Measurements from ENCODE around the gene SLC22A8. TPM values are rescaled to one million over a fixed set of nuclear protein-coding genes. Genes with fewer than 3 reads are reported as not detected.
A peak's percentile ranks its signal among the peaks of the same experiment; 100 is the strongest.

SLC22A8 gene
- total RNA-seq, 1 donor from 2014 or later = not detected

DNA sequence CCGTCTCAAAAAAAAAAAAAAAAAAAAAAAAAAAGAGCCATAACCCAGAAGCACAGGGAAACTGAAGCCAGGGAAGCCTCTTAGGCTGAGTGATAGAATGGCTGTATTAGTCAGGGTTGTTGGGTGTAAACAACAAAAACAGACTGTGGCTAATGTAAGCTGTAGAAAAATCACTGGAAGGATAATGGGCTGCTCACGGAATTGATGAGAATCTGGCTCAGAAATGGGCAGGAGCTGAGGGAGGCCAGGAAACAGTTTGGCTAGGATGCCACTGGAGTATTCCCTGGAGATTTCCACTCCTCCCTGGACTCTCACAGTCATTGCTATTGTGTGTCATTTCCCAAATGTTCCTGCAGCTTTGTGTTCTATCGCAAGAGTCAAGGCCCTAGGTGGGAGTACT is 53.2 kb downstream of the SLC22A8 start:
- Mint-ChIP-seq H3K4me1 (ENCODE audit: unreplicated experiment) (peaks cover 10% of the 10 kb centered on the region), H3K27me3 (ENCODE audit: unreplicated experiment) (peaks cover 21% of the 10 kb centered on the region), H3K4me3 (ENCODE audit: unreplicated experiment) (no peak overlapping the region), H3K27ac (ENCODE audit: unreplicated experiment) (no peak overlapping the region), H3K9me3 (ENCODE audit: unreplicated experiment) (no peaks in the 10 kb centered on the region), H3K36me3 (ENCODE audit: unreplicated experiment) (no peaks in the 10 kb centered on the region)
- DNase-seq (ENCODE audit: extremely low spot score, unreplicated experiment) = peak; percentile 8
- TF ChIP-seq, protein P1, sequence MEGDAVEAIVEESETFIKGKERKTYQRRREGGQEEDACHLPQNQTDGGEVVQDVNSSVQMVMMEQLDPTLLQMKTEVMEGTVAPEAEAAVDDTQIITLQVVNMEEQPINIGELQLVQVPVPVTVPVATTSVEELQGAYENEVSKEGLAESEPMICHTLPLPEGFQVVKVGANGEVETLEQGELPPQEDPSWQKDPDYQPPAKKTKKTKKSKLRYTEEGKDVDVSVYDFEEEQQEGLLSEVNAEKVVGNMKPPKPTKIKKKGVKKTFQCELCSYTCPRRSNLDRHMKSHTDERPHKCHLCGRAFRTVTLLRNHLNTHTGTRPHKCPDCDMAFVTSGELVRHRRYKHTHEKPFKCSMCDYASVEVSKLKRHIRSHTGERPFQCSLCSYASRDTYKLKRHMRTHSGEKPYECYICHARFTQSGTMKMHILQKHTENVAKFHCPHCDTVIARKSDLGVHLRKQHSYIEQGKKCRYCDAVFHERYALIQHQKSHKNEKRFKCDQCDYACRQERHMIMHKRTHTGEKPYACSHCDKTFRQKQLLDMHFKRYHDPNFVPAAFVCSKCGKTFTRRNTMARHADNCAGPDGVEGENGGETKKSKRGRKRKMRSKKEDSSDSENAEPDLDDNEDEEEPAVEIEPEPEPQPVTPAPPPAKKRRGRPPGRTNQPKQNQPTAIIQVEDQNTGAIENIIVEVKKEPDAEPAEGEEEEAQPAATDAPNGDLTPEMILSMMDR (IDR thresholded peaks at IDR 0.05) = no peak

DNA sequence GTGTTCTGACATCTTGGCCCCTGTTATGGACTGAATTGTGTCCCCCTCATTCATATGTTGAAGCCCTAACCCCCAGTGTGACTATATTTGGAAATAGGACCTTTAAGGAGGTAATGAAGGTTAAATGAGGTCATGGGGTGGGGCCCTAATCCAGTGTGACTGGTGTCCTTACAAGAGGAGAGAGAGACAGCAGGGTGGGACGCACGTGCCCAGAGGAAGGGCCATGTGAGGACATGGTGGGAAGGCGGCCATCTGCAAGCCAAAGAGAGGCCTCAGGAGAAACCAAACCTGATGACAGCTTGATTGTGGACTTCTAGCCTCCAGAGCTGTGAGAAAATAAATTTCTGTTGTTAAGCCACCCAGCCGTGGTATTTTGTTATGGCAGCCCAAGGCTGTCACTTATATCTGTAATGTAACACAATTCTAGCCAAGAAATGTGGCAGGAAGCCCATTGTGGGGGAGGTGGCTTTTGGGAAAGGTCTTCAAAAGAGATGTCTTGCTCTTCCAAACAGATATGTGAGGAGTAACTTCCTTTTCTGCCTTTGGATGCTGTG is 54.5 kb downstream of the SLC22A8 start:
- H3K4me1 Mint-ChIP-seq (ENCODE audit: unreplicated experiment) = peaks cover 10% of the 10 kb centered on the region
- TF ChIP-seq, protein P1 (IDR thresholded peaks at IDR 0.05) = no peak
- peak; percentile 46 for DNase-seq (ENCODE audit: extremely low spot score, unreplicated experiment)
- H3K27ac Mint-ChIP-seq (ENCODE audit: unreplicated experiment) = no peak overlapping the region
- H3K36me3 Mint-ChIP-seq (ENCODE audit: unreplicated experiment) = no peaks in the 10 kb centered on the region
- H3K9me3 Mint-ChIP-seq (ENCODE audit: unreplicated experiment) = no peaks in the 10 kb centered on the region
- no peak overlapping the region for H3K4me3 Mint-ChIP-seq (ENCODE audit: unreplicated experiment)
- H3K27me3 Mint-ChIP-seq (ENCODE audit: unreplicated experiment) = peaks cover 9% of the 10 kb centered on the region

DNA sequence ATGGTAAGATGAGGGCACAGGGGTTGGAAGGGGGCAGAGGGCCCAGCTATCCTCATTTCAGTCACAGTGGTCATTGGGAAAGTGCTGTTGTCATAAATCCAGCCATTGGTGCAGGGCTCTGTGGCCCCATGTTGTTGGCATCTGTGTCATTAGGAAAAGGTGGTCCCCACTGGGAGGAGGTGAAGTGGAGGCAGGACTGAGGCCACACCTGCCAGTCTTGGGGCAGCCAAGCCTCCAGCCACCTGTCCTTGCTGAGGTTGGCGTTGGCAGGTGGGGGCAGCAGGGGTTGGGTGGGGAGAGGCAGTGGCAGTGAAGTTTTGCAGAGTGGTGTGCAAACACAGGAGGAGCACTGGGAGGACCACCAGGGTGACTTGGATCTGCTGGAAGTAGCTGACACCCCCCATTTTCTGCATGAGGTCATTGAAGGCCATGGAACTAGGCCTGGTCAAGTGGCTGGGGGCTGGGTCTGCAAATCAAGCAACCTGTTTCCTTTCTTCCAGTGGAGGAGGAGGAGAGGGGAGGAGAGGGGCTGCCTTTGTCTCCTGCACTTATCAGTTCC is 56.1 kb downstream of the SLC22A8 start:
- peaks cover 2% of the 10 kb centered on the region for H3K27me3 Mint-ChIP-seq (ENCODE audit: unreplicated experiment)
- TF ChIP-seq, protein P1 (IDR thresholded peaks at IDR 0.05) = no peak
- H3K36me3 Mint-ChIP-seq (ENCODE audit: unreplicated experiment) = no peaks in the 10 kb centered on the region
- DNase-seq (ENCODE audit: extremely low spot score, unreplicated experiment) = peak; percentile 62
- no peak overlapping the region for H3K27ac Mint-ChIP-seq (ENCODE audit: unreplicated experiment)
- H3K9me3 Mint-ChIP-seq (ENCODE audit: unreplicated experiment) = no peaks in the 10 kb centered on the region
- H3K4me1 Mint-ChIP-seq (ENCODE audit: unreplicated experiment) = peaks cover 10% of the 10 kb centered on the region
- H3K4me3 Mint-ChIP-seq (ENCODE audit: unreplicated experiment) = no peak overlapping the region

DNA sequence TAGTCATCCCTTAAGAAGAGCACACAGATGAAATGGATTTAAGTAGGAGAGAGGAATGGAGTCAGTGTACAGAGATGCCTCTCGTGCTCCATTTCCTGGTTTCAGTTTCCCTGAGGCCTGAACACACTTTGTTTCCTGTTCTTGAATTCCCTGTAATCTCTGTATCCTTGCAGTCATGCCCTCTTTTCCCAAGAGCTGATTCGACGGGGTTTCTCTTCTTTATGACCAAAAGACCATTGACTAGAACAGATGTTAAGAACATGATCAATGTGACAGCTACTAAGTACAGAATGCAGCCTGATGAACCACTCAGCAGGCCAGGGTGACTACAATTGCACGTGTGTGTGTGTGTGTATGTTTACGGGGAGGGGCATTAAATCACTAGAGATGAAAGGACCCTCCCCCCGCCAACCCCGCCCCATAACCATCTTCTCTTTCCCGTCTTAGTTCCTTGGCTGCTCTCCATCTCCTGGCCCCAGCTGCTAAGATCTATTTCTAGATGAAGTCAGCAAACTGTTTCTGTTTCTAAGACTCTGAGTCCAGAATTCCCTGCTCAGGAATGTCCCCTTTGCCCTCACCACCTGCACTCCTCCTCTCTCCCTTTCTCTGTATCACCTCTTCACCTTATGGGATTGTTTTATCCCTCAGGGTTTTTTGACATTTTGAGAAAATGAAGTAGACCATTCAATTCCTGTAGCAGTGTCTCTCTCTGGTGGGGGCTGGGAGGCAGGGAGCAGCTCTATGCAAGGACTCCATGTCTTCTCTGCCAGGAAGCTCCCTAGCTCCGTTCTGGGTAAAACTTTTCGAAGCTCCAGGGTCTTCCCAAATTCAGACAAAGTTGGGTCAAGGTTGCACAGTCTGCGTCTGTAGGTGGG is 56.9 kb downstream of the SLC22A8 start:
- H3K9me3 Mint-ChIP-seq (ENCODE audit: unreplicated experiment) = no peaks in the 10 kb centered on the region
- TF ChIP-seq, protein P1 (IDR thresholded peaks at IDR 0.05) = no peak
- peak; percentile 40 for DNase-seq (ENCODE audit: extremely low spot score, unreplicated experiment)
- H3K27ac Mint-ChIP-seq (ENCODE audit: unreplicated experiment) = no peak overlapping the region
- H3K27me3 Mint-ChIP-seq (ENCODE audit: unreplicated experiment) = peaks cover 4% of the 10 kb centered on the region
- peaks cover 10% of the 10 kb centered on the region for H3K4me1 Mint-ChIP-seq (ENCODE audit: unreplicated experiment)
- H3K36me3 Mint-ChIP-seq (ENCODE audit: unreplicated experiment) = no peaks in the 10 kb centered on the region
- no peak overlapping the region for H3K4me3 Mint-ChIP-seq (ENCODE audit: unreplicated experiment)

DNA sequence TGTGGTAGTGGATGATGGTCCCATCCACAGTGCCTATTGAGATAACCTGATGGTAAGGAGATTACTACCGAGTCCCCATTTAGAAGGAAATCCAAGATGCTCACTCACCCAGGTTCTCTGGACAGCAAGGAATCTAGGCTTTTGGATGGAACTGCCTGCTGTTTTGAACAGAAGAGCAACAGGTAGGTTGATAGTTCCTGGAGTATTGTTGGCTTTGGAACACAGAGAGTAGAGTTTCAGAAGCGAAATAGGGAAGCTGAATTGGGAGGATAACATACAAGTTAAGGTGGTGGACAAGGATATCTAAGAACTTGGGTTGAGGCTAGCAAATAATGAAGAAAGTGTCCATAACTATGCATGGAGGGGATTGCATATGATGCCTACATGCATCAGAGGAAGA is 58.5 kb downstream of the SLC22A8 start:
- TF ChIP-seq, protein P1 (IDR thresholded peaks at IDR 0.05) = no peak
- no peak overlapping the region for H3K27ac Mint-ChIP-seq (ENCODE audit: unreplicated experiment)
- peaks cover 4% of the 10 kb centered on the region for H3K27me3 Mint-ChIP-seq (ENCODE audit: unreplicated experiment)
- no peaks in the 10 kb centered on the region for H3K36me3 Mint-ChIP-seq (ENCODE audit: unreplicated experiment)
- DNase-seq (ENCODE audit: extremely low spot score, unreplicated experiment) = no peak
- peaks cover 10% of the 10 kb centered on the region for H3K4me1 Mint-ChIP-seq (ENCODE audit: unreplicated experiment)
- H3K9me3 Mint-ChIP-seq (ENCODE audit: unreplicated experiment) = no peaks in the 10 kb centered on the region
- H3K4me3 Mint-ChIP-seq (ENCODE audit: unreplicated experiment) = no peak overlapping the region

All from osteocyte (in vitro differentiated cells).